ENCODE data around the gene SLC5A8.

SLC5A8 gene

GRCh38 chr12:101207086-101207780, 2.8 kb downstream of the SLC5A8 start:
- H3K4me3 ChIP-seq (replicated peaks; ENCODE audit: low read depth, low read length), result no peak overlapping the region
- no peak for DNase-seq (ENCODE audit: extremely low read depth, low read depth)
- no peak for TF ChIP-seq CTCF (IDR thresholded peaks at IDR 0.05; ENCODE audit: low read depth, low read length, missing control alignments)

GRCh38 chr12:101204602-101205304, 5.3 kb downstream of the SLC5A8 start:
- no peak for DNase-seq (ENCODE audit: extremely low read depth, low read depth)
- H3K4me3 ChIP-seq (replicated peaks; ENCODE audit: low read depth, low read length), result no peak overlapping the region
- TF ChIP-seq CTCF (IDR thresholded peaks at IDR 0.05; ENCODE audit: low read depth, low read length, missing control alignments), result no peak

DNA sequence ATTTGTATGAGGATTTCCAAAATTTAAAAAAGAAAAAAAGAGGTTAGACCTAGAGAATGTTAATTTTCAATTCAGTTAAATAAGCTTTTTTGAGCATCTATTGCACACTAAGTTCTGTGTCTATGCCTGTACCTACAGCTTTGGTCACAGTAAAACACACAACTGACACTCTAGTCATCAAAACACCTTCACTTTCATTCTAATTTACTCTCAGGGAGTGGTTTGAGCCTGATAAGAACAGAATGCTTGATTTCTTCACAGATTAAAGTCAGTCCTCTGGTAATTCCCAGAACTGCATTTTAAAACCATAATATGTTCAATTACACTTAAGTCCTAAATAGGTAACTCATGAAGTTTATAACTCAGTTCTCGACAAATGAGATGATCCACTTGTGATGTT, 9.2 kb downstream of the SLC5A8 start:
- no peak for DNase-seq (ENCODE audit: extremely low read depth, low read depth)
- TF ChIP-seq CTCF (IDR thresholded peaks at IDR 0.05; ENCODE audit: low read depth, low read length, missing control alignments), result no peak
- no peak overlapping the region for H3K4me3 ChIP-seq (replicated peaks; ENCODE audit: low read depth, low read length)

DNA sequence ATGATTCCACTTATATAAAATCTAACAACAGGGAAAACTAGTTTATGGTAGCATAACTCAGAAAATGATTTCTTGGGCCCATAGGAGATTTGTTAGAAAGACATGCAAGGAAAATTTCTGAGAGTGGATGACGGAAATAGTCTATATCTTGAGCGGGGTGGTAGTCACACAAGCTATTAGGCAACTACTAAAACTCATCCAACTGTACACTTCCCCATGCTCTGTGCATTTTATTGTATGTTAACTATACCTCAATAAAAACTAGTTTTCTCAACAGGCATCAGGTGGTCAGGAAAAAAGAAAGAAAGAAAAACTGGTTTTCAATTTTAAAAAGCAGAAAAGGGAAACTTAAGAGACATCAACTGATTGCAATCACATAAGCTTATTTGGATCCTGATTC, 9.9 kb downstream of the SLC5A8 start:
- H3K4me3 ChIP-seq (replicated peaks; ENCODE audit: low read depth, low read length), result no peak overlapping the region
- no peak for DNase-seq (ENCODE audit: extremely low read depth, low read depth)
- TF ChIP-seq CTCF (IDR thresholded peaks at IDR 0.05; ENCODE audit: low read depth, low read length, missing control alignments), result no peak

DNA sequence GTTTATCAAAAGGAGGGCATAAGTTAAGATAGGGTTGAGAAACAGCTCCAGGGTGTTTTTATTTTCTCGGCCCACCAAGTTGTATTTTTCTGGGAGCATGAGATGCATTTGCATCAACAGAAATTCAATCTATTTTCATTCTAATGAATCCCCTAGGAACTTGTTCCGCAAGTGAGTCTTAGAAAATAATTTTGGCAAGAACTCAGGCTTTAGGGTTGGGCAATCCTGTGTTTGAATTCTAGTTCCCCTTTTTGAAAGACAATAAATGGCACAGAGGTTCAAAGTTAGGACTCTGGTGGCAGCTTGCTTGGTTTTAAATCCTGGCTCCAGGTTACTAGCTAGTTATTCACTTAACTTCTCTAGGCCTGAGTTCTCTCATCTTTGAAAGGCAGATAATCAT, 23.7 kb downstream of the SLC5A8 start:
- no peak for TF ChIP-seq CTCF (IDR thresholded peaks at IDR 0.05; ENCODE audit: low read depth, low read length, missing control alignments)
- no peak overlapping the region for H3K4me3 ChIP-seq (replicated peaks; ENCODE audit: low read depth, low read length)
- DNase-seq (ENCODE audit: extremely low read depth, low read depth), result no peak

DNA sequence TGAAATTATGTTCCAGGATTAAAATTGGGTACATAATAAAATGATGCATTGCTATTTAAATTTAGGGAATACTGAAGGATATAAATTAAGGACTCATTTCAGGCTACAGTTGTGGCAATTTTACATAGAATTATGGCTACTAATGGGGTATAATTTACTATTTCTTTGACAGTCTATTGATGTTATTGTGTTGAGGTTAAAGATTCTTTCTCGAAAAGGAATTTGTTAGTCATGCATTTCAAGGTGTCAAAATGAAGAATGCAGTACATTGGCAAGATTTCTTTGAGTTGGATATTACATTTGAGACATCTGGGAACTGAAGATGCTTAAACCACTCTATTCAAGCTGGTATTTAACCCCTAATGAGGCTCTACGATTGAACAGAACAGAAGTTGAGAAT, 28.3 kb downstream of the SLC5A8 start:
- no peak for DNase-seq (ENCODE audit: extremely low read depth, low read depth)
- TF ChIP-seq CTCF (IDR thresholded peaks at IDR 0.05; ENCODE audit: low read depth, low read length, missing control alignments), result no peak
- no peak overlapping the region for H3K4me3 ChIP-seq (replicated peaks; ENCODE audit: low read depth, low read length)
